GM19324 (cell line): Measurements from ENCODE around the gene DHRS2.

ENCODE experiments used
- ATAC-seq: cut with Tn5 transposase; IDR thresholded peaks from one replicate; pipeline ENCODE4 v1.9.1; 2021; ENCODE audit warnings: mild to moderate bottlenecking, moderate library complexity; ENCODE audit not compliant: unreplicated experiment, low FRiP score

DHRS2 gene

DNA sequence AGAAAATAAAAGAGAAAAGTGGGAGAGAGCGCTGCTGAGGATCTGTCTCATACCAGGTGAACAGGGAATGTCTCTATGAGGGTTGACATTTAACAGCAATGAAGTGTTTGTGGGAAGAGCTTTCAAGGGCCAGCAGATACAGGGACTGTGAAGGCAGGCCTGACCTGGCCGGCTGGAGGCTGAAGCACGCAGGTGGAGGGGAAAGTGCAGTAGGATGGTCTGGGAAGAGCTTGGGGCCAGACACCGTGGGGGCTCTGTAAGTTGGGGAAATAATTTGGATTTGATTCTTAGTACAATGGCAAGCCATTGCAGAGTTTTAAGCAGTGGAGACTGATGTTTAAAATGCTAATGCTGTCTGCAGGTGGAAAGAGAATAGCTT lies 23.8 kb upstream of the DHRS2 start:
- no peak for ATAC-seq

DNA sequence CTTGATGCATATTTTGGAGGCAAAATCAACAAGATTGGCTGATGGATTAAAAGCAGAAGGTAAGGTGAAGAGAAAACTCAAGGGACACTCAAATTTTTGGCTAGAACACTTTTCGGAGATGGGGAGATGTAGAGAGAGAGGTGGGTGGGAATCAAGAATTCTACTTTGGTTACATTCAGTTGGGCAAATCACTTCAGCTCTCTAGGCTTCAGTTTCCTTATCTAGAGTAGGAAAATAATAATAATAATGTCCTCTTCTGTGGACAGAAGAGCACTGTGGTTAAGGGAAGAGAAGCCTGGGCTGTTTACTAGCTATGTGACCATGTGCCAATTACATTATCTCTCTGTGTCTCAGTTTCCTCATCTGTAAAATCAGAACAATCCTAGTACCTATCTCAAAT lies 23.4 kb upstream of the DHRS2 start:
- no peak for ATAC-seq

DNA sequence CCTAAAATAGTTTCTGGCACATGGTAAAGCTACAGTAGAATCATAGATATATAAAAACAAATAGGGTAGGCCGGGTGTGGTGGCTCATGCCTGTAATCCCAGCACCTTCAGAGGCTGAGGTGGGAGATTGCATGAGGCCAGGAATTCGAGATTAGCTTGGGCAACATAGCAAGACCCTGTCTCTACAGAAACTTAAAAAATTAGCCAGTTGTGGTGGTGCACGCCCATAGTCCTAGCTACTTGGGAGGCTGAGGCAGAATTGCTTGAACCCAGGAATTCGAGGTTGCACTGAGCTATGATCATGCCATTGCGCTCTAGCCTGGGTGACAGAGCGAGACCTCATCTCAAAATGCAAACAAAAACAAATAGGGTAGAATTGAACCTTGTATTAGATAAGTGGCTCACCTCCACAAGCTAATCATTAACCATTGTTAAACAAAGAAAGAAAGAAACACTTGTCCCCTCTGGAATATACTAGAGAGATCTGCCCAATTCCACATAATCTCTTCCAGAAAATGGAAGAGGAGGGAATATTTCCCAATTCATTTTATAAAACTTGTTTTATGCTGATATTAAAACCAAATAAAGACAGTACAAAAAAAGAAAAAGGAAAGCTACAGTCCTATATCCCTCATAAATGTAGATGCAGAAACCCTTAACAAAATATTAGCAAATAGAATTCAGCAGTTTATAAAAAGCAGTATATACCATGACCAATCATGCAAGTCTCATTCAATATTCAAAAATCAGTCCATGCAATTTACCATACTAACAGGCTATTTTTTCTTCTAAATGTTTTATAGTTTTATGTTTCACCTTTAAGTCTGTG lies 22.7 kb upstream of the DHRS2 start:
- ATAC-seq: no peak

DNA sequence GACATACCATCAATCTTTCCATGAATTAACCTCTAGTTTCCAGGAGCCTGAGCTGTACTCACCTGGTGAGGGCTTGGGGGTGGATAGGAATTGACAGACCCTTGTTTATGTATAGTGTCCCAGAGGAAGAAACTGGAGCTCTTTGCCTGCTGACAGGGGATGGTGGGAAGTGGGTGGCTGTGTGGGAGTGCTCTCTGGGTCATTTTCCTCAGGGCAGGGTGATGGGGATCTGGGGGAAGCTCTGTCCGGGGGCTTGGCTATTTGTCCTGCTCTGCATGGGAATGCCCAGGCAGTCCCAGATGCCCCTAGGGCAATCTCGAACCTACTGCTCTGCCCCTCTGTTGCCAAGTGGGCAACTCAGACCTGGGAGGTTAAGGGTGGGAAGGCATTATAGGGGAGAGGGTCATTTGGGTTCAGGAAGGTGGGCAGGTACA lies 21.8 kb upstream of the DHRS2 start:
- no peak for ATAC-seq

DNA sequence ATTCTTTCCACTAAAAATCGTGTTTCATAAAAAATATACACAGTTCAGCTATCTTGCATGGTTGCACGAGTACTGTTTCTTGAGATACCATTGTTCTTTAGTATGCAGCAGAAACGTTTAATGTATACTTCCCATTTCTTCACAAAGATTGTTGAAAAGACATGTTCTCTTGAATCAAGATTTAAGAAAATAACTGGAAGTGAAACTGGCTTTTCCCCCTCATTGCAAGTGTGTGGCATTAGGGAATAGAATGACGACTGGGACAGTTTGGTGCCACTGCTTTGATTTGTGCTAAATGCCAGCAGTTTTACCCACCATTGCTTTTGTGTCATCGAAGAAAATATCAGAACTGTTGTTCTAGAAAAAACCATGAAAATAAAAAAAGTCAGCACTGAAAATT lies 20.3 kb upstream of the DHRS2 start:
- ATAC-seq: no peak

DNA sequence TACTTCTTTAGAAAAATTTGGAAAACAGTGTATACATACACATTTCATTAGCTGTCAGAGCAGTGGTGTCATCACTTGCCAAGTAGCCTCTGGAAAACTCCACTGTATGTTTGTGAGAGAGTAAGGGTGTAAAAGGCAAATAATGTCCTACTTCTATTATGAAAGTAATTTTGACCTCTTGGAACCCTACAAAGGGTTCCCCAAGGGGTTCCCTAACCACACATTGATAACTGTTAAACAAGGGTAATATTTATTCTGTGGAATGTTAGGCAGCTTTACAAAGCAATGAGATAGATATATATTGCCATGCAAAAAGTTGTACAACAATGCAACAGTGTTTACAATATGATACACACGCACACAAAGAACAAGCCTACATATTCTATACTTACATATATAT lies 18.6 kb upstream of the DHRS2 start:
- ATAC-seq: no peak

DNA sequence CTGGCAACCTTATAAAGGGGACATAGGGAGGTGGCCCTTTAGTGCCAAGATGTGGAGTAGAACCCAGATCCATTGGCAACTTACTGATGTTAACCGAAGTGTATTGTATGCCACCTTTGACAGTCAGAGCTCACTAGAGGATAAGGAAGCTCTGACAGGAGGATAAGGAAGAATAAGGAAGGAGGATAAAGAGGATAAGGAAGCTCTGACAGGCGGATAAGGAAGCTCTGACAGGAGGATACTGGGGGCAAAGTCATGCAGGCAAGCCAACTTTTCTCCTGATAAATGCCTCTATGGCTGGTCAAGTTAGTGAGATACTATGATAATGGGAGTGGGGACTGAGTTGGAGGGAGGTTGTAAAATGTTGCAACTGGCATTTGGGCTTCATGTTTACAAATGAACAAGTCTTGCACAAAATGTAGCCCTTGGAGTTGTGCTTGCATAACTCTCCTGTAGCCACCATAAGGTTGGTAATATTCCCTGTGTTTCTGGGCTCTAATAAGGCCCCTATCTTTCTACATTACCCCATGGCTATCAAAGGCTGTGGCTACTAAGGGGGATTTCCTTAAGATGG lies 17.7 kb upstream of the DHRS2 start:
- ATAC-seq: no peak

DNA sequence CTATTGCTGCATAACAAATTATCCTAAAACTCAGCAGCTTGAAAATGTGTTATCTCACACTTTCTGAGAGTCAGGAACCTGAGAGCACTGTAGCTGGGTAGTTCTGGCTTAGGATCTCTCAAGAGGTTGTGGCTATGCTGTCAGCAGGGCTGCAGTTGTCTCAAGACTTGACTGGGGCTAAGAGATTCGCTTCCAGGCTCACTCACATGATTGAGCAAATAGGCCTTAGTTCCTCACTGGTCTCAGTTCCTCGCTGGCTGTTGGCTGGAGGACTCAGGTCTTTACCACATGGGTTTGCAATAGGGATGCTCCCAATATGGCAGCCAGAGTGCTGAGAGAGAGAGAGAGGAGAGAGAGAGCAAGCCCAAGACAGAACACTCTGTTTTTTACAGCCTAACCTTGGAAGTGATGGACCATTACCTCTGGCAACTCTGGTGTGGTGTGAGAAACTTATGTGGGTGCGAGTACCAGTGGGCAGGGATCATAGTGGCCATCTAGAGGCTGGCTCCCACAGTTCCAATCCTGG lies 15.9 kb upstream of the DHRS2 start:
- no peak for ATAC-seq

DNA sequence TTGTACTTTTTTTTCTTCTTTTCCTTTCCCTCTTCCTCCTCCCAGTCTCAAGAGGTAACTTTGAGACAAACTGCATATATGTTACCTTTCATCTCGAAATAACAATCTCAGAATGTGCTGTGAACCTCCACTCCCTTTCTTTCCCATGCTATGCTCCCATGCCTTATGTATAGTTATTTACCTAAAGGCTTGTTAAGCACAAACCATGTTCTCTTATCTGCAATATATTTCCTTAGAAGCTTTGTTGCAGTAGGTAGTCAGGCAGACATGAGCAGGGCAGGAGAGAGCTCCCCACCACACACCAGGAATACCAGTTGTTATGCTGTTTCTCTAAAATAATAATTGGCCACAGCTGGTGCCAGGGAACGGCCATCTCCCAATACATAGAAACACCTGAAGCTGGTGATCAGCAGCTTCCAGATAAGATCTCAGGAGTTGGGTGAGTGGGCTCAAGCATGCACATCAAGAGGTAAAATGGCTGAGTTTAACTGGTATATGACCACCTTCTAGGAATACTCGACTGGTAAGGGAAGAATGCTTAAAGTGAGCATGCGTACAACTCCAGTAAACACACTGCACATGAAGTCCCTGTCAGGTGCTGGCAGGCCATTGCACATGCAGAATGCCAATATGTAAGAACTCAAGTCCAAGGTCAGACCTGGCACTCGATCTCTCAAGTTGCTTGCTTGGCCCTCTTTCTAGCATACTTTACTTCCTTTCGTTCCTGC lies 14.8 kb upstream of the DHRS2 start:
- ATAC-seq: no peak

DNA sequence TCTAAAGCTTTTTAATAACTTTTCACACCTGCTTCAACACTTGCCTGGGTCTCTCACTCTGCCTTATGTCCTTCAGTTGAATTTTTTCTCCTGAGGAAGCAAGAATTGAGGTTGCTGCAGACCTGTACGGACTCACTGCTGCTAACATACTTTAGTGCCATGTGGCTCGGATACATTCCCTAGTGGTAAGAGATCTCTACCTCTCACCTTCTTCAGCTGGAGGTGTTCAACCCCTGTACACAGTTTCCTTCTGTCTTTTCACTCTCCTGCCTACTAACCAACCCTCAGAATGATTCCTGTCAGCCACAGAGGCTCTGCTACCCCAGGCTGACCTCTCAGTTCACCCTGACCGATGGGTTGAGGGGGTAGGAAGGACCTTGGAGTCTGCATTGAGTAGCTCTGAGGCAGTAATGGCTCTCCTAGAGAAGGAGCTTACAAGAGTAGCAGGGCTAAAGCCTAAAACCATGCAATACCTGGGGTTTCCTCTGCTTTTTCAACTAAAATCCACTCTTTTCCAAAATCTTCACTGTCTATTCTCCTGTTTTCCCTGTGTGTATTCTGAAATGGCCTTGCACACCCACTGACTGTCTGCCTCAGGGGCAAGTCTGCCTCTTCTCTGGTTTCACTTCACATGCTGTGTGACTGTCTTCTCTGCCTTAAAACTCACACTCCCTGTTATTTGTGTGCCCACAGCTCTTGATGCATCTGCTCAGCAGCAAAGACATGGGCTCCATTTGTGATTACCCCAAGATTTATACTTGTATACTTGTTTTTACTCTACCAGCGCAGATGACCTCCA lies 14.0 kb upstream of the DHRS2 start:
- no peak for ATAC-seq

DNA sequence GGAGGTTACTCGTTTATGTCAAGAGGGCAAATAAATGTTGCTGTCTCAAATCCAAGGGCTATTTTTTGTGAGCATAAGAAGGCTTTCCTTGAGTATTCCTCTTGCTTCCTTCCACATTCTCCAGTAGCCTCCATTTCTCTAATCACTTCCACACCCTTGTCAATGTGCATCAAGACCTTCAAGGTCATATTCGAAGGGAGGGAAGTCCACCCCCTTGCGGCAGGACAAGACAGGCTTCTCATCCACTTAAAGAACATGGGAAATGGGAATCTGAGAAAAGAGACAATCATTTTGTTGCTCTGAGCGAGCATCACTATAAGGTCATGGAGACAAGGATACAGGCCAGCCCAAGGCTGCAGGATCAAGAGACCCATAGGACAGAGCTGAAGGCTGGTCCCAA lies 13.2 kb upstream of the DHRS2 start:
- no peak for ATAC-seq

DNA sequence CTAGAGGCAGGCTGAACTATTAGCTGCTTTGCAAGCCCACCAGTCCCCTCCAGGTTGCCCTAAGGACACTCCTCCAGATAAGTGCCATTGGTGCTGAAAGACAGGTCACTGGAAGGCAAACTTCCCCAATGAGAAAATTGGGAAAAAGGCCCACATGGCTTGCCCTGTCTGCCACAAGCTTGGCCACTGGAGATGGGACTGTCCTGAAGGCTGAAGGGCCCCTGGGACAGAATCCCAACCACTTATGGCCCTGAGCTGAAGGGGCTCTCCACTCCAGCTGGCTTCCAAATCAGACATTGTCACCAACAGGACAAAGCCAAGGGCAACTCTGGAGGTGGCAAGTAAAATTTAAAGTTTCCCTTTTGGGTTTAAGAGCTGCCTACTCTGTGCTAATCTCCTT lies 12.2 kb upstream of the DHRS2 start:
- ATAC-seq: no peak

DNA sequence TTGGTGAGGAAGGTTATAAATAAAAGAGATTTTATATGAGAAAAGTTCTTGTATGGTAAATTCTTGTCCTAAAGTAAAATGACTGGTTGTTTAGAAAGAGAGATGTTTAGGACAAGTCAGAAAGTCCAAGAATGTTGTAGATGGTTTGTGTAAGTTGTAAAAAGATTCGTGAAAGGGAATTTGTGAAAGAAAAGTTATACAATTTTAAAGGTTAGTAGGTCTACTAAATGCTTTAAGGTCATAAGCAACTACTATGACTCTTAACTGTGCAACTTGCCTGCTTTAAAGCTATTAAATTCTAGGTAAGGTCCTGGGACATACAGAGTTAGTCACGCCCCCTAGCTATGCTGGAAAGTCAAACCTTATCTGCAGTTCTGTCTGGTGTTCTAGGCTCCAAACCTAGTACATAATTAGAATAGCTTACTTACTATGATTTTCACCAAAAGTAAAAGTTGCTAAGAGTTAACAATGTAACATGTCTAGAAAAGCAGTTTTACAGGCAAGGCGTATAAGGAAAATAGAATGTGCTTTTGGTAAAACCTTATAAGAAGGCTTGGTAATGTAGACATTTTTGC lies 11.2 kb upstream of the DHRS2 start:
- ATAC-seq: no peak

DNA sequence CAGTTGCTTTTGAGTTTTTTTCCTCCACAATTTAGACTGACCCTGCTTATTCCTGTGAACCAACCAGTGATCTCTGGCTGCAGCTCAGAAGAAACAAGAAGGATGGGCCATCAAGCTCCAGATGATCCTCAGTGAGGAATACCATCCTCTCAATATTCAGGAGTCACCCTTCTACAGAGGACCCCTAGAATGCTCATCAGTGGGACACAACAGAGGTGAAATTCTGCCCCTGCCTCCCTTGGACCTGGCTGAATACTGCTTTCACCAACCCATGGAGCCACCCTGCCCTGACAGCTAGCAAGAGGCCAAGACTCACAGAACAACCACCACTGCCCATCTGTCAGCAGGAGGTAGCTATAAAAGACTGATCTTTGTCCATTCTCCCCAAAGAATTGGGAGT lies 9.2 kb upstream of the DHRS2 start:
- no peak for ATAC-seq

DNA sequence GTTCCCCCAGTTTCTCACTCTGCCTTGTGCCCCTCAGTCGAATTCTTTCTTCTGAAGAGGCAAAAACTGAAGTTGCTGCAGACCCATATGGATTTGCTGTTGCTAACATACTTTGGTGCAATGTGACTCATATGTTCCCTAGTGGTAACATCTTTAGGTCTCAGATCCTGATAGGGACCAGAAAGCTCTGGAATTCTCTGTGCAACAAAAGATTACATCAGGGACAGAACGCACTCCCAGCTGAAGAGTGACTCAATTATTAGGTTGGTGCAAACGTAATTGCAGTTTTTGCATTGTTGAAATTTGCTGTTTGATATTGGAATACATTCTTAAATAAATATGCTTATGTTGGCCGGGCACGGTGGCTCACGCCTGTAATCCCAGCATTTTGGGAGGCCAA lies 8.2 kb upstream of the DHRS2 start:
- no peak for ATAC-seq

DNA sequence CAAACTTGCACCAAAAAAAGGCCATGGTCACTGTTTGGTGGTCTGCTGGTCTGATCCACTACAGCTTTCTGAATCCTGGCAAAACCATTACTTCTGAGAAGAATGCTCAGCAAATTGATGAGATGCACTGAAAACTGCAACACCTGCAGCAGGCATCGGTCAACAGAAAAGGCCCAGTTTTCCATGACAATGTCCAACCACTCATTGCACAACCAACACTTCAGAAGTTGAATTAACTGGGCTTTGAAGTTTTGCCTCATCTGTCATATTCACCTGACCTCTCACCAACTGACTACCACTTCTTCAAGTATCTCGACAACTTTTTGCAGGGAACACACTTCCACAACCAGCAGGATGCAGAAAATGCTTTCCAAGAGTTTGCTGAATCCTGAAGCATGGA lies 7.0 kb upstream of the DHRS2 start:
- no peak for ATAC-seq

DNA sequence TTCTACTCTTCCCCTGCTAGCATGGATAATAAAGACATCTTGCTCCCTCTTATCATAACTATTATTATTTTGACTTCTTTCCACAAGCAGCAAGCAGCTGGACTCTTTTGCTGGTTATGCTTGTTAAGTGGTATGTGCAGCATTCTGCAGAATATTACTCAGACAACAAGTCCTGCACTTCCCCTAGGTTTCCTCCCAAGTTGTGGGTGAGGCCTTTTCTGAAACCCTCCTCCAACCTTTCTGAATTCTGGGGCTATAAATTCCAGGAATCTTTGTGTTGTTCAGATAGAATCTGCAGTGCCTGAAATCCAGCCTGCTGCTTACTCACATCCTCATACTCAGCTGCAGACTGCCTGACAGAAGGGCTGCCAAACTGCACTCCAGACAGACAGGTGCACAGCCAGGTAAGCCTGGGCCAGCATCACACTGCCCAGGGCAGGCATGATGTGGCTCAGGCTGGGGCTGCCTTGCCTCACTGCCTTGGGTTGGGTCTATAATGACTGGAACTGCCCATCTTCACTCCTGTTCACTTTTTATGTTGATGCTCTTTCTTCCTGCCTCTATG lies 6.2 kb upstream of the DHRS2 start:
- no peak for ATAC-seq

DNA sequence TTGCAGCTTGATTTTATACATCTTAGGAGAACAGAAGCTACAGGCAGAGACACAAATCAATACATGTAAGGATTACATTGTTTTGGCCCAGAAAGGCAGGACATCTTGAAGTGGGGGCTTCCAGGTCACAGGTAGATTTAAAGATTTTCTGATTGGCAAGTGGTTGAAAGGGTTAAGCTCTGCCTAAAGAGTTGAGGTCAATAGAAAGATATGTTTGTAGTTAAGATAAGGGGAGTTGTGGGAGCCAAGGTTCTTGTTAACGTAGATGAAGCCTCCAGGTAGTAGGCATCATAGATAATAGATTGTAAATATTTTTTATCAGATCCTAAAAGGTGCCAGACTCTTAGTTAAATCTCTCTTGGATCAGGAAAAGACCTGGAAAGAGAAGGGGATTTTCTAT lies 5.5 kb upstream of the DHRS2 start:
- no peak for ATAC-seq

DNA sequence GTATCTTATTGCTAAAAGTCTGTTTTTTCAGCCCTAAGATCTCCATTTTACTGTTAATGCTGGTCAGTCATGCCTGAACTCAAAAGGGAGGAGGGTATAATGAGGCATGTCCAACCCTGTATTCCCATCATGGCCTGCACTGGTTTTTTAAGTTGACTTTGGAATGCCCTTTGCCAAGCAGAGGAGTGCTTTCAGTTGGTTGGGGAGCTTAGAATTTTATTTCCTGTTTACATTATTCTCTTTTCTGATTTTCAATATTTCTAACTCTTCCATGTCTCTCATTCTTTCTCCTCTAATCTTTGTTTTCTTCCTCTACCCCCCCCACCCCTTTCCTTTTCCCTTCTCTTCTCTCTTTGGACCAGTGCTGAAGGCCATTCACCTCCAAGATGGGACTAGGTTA lies 4.9 kb upstream of the DHRS2 start:
- no peak for ATAC-seq
